Transverse colon (tissue), 4 donors: ENCODE measurements around the gene TDRD9. TPM values are rescaled to one million over a fixed set of nuclear protein-coding genes. Genes with fewer than 3 reads are reported as not detected.

Experiments used
- DNase-seq: peaks from one replicate; pipeline ENCODE4 v3.0.0-alpha.2; 2019
- H3K27ac ChIP-seq, 4 donors: fragments of 200-600 bp; sonication (generic); 2 replicates each; pipeline ENCODE4 v1.5.1; 2016 to 2018; ENCODE audit warnings: inconsistent platforms in 4 of 4
- H3K27me3 ChIP-seq: fragments of 200-600 bp; sonication (generic); 2 replicates; pipeline ENCODE4 v1.5.1; 2017; ENCODE audit warnings: inconsistent platforms
- H3K36me3 ChIP-seq, 4 donors: fragments of 200-600 bp; sonication (generic); 2 replicates each; pipeline ENCODE4 v1.5.1; 2017 to 2019; ENCODE audit warnings: inconsistent platforms in 4 of 4
- H3K4me1 ChIP-seq, 4 donors: fragments of 200-600 bp; sonication (generic); 2 replicates each; pipeline ENCODE4 v1.5.1; 2017 to 2020; ENCODE audit warnings: inconsistent platforms in 4 of 4
- H3K4me3 ChIP-seq, 4 donors: fragments of 200-600 bp; sonication (generic); 1 replicate in 1 of 4; 2 replicates in 3 of 4; pipeline versions ENCODE4 v1.5.1 to v1.6.1; 2017 to 2019; ENCODE audit warnings: inconsistent platforms in 4 of 4
- H3K9me3 ChIP-seq, 2 donors: fragments of 200-600 bp; sonication (generic); 2 replicates each; pipeline ENCODE4 v1.5.1; 2017 to 2019; ENCODE audit warnings: inconsistent platforms in 2 of 2
- EP300 ChIP-seq: sonication (generic); formaldehyde crosslinking; IDR thresholded peaks from one replicate; pipeline ENCODE4 v1.6.1; 2017; ENCODE audit warnings: antibody characterized with exemption, low read depth
- POLR2A ChIP-seq: fragments of 450-650 bp; IDR thresholded peaks from one replicate; pipeline ENCODE4 v1.6.1; 2016; ENCODE audit warnings: antibody characterized with exemption, mild to moderate bottlenecking, moderate library complexity
- POLR2AphosphoS5 ChIP-seq, 3 donors: sonication (generic); formaldehyde crosslinking; IDR thresholded peaks; one replicate each; pipeline ENCODE4 v1.6.1; 2016; ENCODE audit warnings: antibody characterized with exemption in 3 of 3
- WGBS, 2 donors: methylation state at CpG; one replicate each; pipeline ENCODE4 v1.1.5; 2018; ENCODE audit warnings: low coverage in 1 of 2; 5-methylcytosine and 5-hydroxymethylcytosine counted together
- in situ Hi-C, 4 donors: fragments of 200-750 bp; cut with MboI; loops; one replicate each; pipeline versions ENCODE4 v1.15.0 to v1.15.1; 2017; ENCODE audit warnings: low sequenced_read_pairs in 3 of 4, low pct_ligation_motif_present in 1 of 4, low pct_unique_long_range_greater_than_20kb in 1 of 4
- intact Hi-C: fragments of 100-400 bp; cut with DNase I; formaldehyde crosslinking; loops from one replicate; pipeline ENCODE4 v1.15.1; 2023; ENCODE audit warnings: low total_unique reads
- total RNA-seq, 4 donors: library from RNA; depleted of rRNA; stranded (reverse); fragments of >200 nt; gene quantifications; one replicate each; pipeline ENCODE4 v1.1.0, GENCODE V29; 2016
- TF ChIP-seq, protein P1 (sequence below), 5 experiments: fragments of 200-600 bp in 3 of 5; fragments of 450-650 bp in 2 of 5; sonication (generic) in 3 of 5; IDR thresholded peaks; 1 replicate in 2 of 5; 2 replicates in 3 of 5; pipeline ENCODE4 v1.5.1; 2016 to 2017; ENCODE audit warnings: antibody characterized with exemption in 5 of 5, inconsistent platforms in 3 of 5, mild to moderate bottlenecking in 2 of 5, moderate library complexity in 1 of 5

Gene TDRD9
- total RNA-seq, 4 donors from 2014 or later = 0.55 to 0.79 TPM; not detected in 2

DNA sequence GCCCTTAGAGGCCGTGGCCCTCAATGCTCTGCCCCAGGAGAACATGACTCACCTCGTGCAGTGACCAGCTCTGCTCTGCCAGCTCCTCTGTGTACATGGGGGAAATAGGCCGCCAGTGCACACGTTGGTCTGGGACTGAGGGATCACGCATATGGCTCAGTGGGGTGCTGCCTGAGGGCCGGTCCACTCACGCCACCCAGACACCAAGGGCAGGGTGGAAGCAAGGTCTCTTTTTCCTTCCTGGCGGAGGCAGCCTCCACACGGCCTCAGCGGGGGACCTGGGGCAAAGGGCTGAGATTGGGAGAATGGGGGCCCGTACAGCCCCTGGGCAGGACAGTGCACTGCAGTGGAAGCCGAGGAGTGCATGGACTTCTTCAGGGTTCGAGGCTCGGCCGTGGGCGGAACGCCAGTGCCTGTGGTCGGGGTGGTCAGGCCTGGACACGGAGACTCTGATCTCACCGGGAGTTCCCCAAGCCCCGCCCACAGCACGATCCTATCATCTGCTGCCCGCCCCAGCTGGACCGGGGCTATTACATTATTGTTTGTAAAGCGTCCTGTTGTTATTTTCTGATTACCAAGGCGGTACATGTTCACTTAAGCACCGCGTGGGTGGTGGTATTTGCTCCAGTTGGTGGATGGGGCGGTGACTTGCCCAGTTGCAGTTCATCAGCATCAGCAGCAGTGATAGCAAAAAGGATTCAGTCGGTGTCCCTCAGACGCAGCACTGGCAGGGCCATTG is 38.8 kb upstream of the TDRD9 start:
- peak; percentile 76 for DNase-seq
- H3K27me3 ChIP-seq = no peaks in the 10 kb centered on the region
- peak overlapping the region; percentile 75 to 91 (median 87) for H3K27ac ChIP-seq
- WGBS, 2 donors = 33 to 39% methylated on average over 1 to 25 of the region's 31 CpGs
- peaks cover 6 to 51% (median 35%) of the 10 kb centered on the region in 4 donors for H3K4me1 ChIP-seq
- no peak for TF ChIP-seq POLR2A
- TF ChIP-seq EP300 = no peak
- no peak for TF ChIP-seq POLR2AphosphoS5 (IDR thresholded peaks at IDR 0.05)
- TF ChIP-seq, protein P1, sequence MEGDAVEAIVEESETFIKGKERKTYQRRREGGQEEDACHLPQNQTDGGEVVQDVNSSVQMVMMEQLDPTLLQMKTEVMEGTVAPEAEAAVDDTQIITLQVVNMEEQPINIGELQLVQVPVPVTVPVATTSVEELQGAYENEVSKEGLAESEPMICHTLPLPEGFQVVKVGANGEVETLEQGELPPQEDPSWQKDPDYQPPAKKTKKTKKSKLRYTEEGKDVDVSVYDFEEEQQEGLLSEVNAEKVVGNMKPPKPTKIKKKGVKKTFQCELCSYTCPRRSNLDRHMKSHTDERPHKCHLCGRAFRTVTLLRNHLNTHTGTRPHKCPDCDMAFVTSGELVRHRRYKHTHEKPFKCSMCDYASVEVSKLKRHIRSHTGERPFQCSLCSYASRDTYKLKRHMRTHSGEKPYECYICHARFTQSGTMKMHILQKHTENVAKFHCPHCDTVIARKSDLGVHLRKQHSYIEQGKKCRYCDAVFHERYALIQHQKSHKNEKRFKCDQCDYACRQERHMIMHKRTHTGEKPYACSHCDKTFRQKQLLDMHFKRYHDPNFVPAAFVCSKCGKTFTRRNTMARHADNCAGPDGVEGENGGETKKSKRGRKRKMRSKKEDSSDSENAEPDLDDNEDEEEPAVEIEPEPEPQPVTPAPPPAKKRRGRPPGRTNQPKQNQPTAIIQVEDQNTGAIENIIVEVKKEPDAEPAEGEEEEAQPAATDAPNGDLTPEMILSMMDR (IDR thresholded peaks at IDR 0.05) = no peak
- H3K4me3 ChIP-seq = no peak overlapping the region
- intact Hi-C loops = no loop called here
- H3K36me3 ChIP-seq = no peaks in the 10 kb centered on the region
- no peaks in the 10 kb centered on the region for H3K9me3 ChIP-seq
- in situ Hi-C loops = no loop called here

DNA sequence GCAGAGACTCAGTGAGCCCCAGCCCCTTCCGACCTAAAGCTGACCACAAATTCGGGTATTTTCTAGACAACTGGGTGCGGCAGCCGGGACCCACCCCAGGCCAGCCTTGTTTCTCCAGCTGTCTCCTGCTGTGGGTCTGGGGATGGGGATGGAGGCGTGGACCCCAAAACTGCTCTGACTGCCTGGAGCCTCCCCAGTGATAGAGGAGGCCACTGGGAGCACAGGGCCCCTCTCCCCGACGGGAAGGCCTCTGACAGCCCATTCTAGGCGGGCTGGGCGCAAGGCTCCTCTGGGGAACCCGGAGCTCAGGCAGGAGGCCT is 38.2 kb upstream of the TDRD9 start:
- intact Hi-C loops = no loop called here
- 79% methylated on average over 8 of the region's 10 CpGs; no CpG with 5 or more reads in 1 of the 2 donors for WGBS, 2 donors

DNA sequence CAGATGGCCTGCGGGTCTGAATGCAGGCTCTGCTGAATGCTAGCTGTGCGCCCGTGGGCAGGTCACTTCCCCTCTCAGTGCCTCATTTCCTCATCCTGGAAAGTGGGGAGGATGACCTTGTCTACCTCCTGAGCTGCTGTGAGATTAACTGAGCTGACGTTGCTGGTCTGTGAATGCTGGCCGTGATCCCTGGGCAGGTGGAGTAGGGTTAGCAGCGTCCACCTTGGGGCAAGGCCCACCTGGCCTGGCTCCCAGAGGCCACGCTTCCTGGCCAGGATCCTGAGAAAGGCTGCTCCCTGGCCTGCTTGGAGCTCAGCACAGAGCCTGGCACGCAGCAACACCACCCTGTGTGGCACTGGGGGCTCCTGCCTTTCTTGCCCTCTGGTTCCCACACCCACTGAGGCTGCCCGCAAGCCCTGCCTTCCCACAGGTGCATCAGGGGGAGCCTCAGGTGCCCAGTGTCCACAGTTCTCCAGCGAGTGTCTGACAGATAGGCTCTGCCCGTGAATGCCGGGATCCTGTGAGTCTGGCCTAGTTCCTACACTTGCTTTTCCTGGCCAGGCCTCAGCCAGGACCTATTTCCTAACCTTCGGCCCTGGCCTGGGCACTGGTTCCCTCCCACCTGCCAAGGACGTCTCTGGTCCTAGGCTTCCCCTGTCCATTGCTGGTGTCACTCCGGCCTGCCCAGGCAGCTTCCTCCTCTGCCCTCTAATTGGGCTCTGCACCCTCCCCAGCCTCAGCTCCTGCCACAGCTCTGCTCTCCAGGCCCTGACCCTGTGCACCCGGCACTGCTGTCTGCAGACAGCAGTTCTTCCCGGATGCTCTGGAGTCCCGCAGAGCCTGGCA is 37.2 kb upstream of the TDRD9 start:
- Histone ChIP-seq H3K4me3 (no peak overlapping the region), H3K27ac (peak overlapping the region in 3 of 4 donors; percentile 26 to 91 (median 91)), H3K36me3 (no peaks in the 10 kb centered on the region), H3K27me3 (no peaks in the 10 kb centered on the region), H3K4me1 (peaks cover 8 to 63% (median 44%) of the 10 kb centered on the region in 4 donors), H3K9me3 (no peaks in the 10 kb centered on the region)
- intact Hi-C loops (no loop called here), in situ Hi-C loops (no loop called here)
- TF ChIP-seq POLR2AphosphoS5 (IDR thresholded peaks at IDR 0.05) (no peak), POLR2A (no peak), EP300 (no peak)
- TF ChIP-seq, protein P1 (IDR thresholded peaks at IDR 0.05) = no peak
- DNase-seq = no peak
- WGBS, 2 donors = 62 to 74% methylated on average over 5 to 17 of the region's 18 CpGs

More for the DNA sequence above, 38.2 kb upstream of the TDRD9 start:
- TF ChIP-seq POLR2A (no peak), POLR2AphosphoS5 (IDR thresholded peaks at IDR 0.05) (no peak), EP300 (no peak)
- TF ChIP-seq, protein P1 (IDR thresholded peaks at IDR 0.05) = no peak
- Histone ChIP-seq H3K27ac (peak overlapping the region; percentile 75 to 91 (median 87)), H3K36me3 (no peaks in the 10 kb centered on the region), H3K27me3 (no peaks in the 10 kb centered on the region), H3K4me3 (no peak overlapping the region), H3K4me1 (peaks cover 6 to 57% (median 40%) of the 10 kb centered on the region in 4 donors), H3K9me3 (no peaks in the 10 kb centered on the region)
- in situ Hi-C loops = no loop called here
- DNase-seq = no peak

DNA sequence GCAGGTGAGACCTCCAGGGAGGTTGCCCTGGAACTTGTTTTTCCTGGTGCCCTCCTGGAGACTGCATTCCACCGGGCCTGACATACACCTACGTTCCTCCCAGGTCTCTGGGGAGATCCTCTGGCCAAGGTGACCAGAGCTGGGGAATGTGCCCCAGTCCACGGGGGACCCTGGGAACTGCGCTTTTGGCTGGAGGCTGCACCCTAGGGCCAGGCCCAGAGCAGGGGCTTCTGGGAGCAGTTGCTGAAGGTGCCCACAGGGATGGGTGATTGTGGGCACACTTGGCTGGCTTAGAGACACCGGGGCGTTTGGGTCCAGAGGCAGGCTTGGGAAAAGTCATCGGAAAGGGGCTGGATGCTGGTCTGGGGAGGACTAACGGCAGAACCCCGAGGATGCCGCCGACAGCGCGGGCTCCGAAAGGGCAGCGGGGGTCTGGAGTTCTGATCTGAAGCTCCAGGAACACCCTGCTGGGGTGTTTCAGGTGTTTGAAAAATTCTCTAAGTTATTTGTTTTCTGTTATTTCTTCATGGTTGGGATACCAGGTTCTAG is 36.5 kb upstream of the TDRD9 start:
- intact Hi-C loops = no loop called here
- H3K36me3 ChIP-seq = no peaks in the 10 kb centered on the region
- peaks cover 15 to 69% (median 49%) of the 10 kb centered on the region in 4 donors for H3K4me1 ChIP-seq
- no peak for DNase-seq
- peak overlapping the region in 1 of 4 donors; percentile 91 for H3K27ac ChIP-seq
- TF ChIP-seq EP300 (no peak), POLR2A (no peak), POLR2AphosphoS5 (IDR thresholded peaks at IDR 0.05) (no peak)
- TF ChIP-seq, protein P1 (IDR thresholded peaks at IDR 0.05) = no peak
- no peaks in the 10 kb centered on the region for H3K9me3 ChIP-seq
- in situ Hi-C loops = no loop called here
- WGBS, 2 donors = 92 to 100% methylated on average over 2 to 15 of the region's 15 CpGs
- no peak overlapping the region for H3K4me3 ChIP-seq
- H3K27me3 ChIP-seq = no peaks in the 10 kb centered on the region
